Measurements from ENCODE around the gene GABRA5. TPM values are rescaled to one million over a fixed set of nuclear protein-coding genes. Genes with fewer than 3 reads are reported as not detected.
A peak's percentile ranks its signal among the peaks of the same experiment; 100 is the strongest.

Gene GABRA5
- total RNA-seq, 1 experiment from 2014 or later, result 23.3 TPM

GRCh38 chr15:26889298-26889898 is 22.5 kb downstream of the GABRA5 start:
- H3K36me3 Mint-ChIP-seq, result peaks cover 13% of the 10 kb centered on the region
- ChIA-PET POLR2A (no interaction called here), CTCF (interaction anchor here (0.7 to 2.2 kb wide), 10 partner anchors 10 to 792 kb away, joined by 3 to 11 read pairs (median 4); no protein-coding TSS in a partner anchor)
- no peak overlapping the region for H3K27ac Mint-ChIP-seq
- DNase-seq (ENCODE audit: low spot score) (peak; percentile 74), ATAC-seq (no peak)
- no peaks in the 10 kb centered on the region for H3K27me3 Mint-ChIP-seq (ENCODE audit: low read depth)
- TF ChIP-seq NR3C1 (CRISPR knock-in tag; conservative IDR thresholded peaks at IDR 0.05; ENCODE audit: low read depth) (no peak), E2F5 (CRISPR knock-in tag; IDR thresholded peaks at IDR 0.05) (no peak), HMGA2 (CRISPR knock-in tag; IDR thresholded peaks at IDR 0.05) (no peak), ZBTB43 (CRISPR knock-in tag; IDR thresholded peaks at IDR 0.05) (no peak), IRF1 (CRISPR knock-in tag; IDR thresholded peaks at IDR 0.05) (no peak), CTCF (IDR thresholded peaks at IDR 0.05) (peak; percentile 77), NFYB (CRISPR knock-in tag; conservative IDR thresholded peaks at IDR 0.05; ENCODE audit: low read depth) (no peak)
- H3K9me3 Mint-ChIP-seq, result peaks cover 9% of the 10 kb centered on the region
- H3K4me1 Mint-ChIP-seq, result peaks cover 8% of the 10 kb centered on the region
- H3K4me3 Mint-ChIP-seq, result no peak overlapping the region

GRCh38 chr15:26890451-26890850 is 23.6 kb downstream of the GABRA5 start:
- peaks cover 9% of the 10 kb centered on the region for H3K9me3 Mint-ChIP-seq
- H3K4me1 Mint-ChIP-seq, result peaks cover 8% of the 10 kb centered on the region
- H3K27me3 Mint-ChIP-seq (ENCODE audit: low read depth), result no peaks in the 10 kb centered on the region
- ChIA-PET CTCF (interaction anchor here (0.7 to 2.1 kb wide), 38 partner anchors 10 to 944 kb away, joined by 3 to 46 read pairs (median 6); partner anchors contain the start of gene GABRG3), POLR2A (no interaction called here)
- H3K36me3 Mint-ChIP-seq, result peaks cover 6% of the 10 kb centered on the region
- no peak overlapping the region for H3K27ac Mint-ChIP-seq
- no peak overlapping the region for H3K4me3 Mint-ChIP-seq
- no peak for ATAC-seq
- DNase-seq (ENCODE audit: low spot score), result no peak
- TF ChIP-seq PRDM15 (CRISPR knock-in tag; IDR thresholded peaks at IDR 0.05) (no peak), ELF4 (CRISPR knock-in tag; IDR thresholded peaks at IDR 0.05; ENCODE audit: low read depth) (no peak), NFYB (CRISPR knock-in tag; conservative IDR thresholded peaks at IDR 0.05; ENCODE audit: low read depth) (no peak), ERG (CRISPR knock-in tag; IDR thresholded peaks at IDR 0.05) (no peak), JUN (CRISPR knock-in tag; IDR thresholded peaks at IDR 0.05) (no peak), E2F4 (CRISPR knock-in tag; IDR thresholded peaks at IDR 0.05; ENCODE audit: borderline replicate concordance, low read depth) (no peak), ZNF396 (CRISPR knock-in tag; IDR thresholded peaks at IDR 0.05; ENCODE audit: borderline replicate concordance) (no peak), TCF7 (CRISPR knock-in tag; IDR thresholded peaks at IDR 0.05; ENCODE audit: low read depth) (no peak), IRF1 (CRISPR knock-in tag; IDR thresholded peaks at IDR 0.05) (no peak), AR (CRISPR knock-in tag; IDR thresholded peaks at IDR 0.05) (no peak), IRF2 (CRISPR knock-in tag; IDR thresholded peaks at IDR 0.05; ENCODE audit: borderline replicate concordance, low read depth) (no peak), CREB1 (CRISPR knock-in tag; IDR thresholded peaks at IDR 0.05) (no peak)

All from WTC11 (cell line).